Measurements from ENCODE around the gene LRRC17. TPM values are rescaled to one million over a fixed set of nuclear protein-coding genes. Genes with fewer than 3 reads are reported as not detected.

Gene LRRC17
- total and polyA plus RNA-seq, 4 donors = 1.1 to 11.3 (median 1.4) TPM

- no peak for TF ChIP-seq FOXA1 (IDR thresholded peaks at IDR 0.05)
- no peak for TF ChIP-seq HNF4G (IDR thresholded peaks at IDR 0.05)
- TF ChIP-seq REST (IDR thresholded peaks at IDR 0.05) = no peak
- TF ChIP-seq HNF4A (conservative IDR thresholded peaks at IDR 0.05) = no peak
Measured at GRCh38 chr7:102874966-102875365, 37.8 kb upstream of the LRRC17 start (continued).

- Histone ChIP-seq H3K4me3 (ENCODE audit: low read depth in 1 of 3, low read length in 3 of 3) (no peak overlapping the region), H3K9me3 (ENCODE audit: control insufficient read depth in 4 of 4, low read length in 3 of 4) (no peaks in the 10 kb centered on the region), H3K27ac (ENCODE audit: low read depth in 1 of 2, low read length in 2 of 2) (no peak overlapping the region), H3K4me1 (ENCODE audit: control insufficient read depth in 4 of 4, insufficient read depth in 4 of 4, low read length in 3 of 4) (no peaks in the 10 kb centered on the region), H3K27me3 (ENCODE audit: control insufficient read depth in 4 of 4, insufficient read depth in 4 of 4, low read length in 3 of 4) (no peaks in the 10 kb centered on the region), H3K9ac (ENCODE audit: low read depth in 1 of 2, low read length in 2 of 2) (no peak overlapping the region), H3K36me3 (ENCODE audit: control insufficient read depth in 4 of 4, insufficient read depth in 3 of 4, low read depth in 1 of 4, low read length in 3 of 4) (no peaks in the 10 kb centered on the region)
- no peak for TF ChIP-seq YY1 (IDR thresholded peaks at IDR 0.05)
- TF ChIP-seq RAD21 (IDR thresholded peaks at IDR 0.05) = no peak
- no peak for TF ChIP-seq TAF1 (conservative IDR thresholded peaks at IDR 0.05)
- no peak for TF ChIP-seq REST (IDR thresholded peaks at IDR 0.05)
- no peak for TF ChIP-seq GABPA (IDR thresholded peaks at IDR 0.05 in 1 of 2, conservative IDR thresholded peaks at IDR 0.05 in 1 of 2)
- TF ChIP-seq NR2F2 (IDR thresholded peaks at IDR 0.05) = no peak
- no peak for DNase-seq (ENCODE audit: low spot score)
- 95% methylated on average over 3 of the region's 3 CpGs for WGBS
Measured at GRCh38 chr7:102875700-102876295, 37.0 kb upstream of the LRRC17 start.

GRCh38 chr7:102883098-102883860 is 29.5 kb upstream of the LRRC17 start:
- Histone ChIP-seq H3K9me3 (ENCODE audit: control insufficient read depth in 4 of 4, low read length in 3 of 4) (no peaks in the 10 kb centered on the region), H3K27ac (ENCODE audit: low read depth in 1 of 2, low read length in 2 of 2) (no peak overlapping the region), H3K4me1 (ENCODE audit: control insufficient read depth in 4 of 4, insufficient read depth in 4 of 4, low read length in 3 of 4) (no peaks in the 10 kb centered on the region), H3K9ac (ENCODE audit: low read depth in 1 of 2, low read length in 2 of 2) (no peak overlapping the region), H3K4me3 (ENCODE audit: low read depth in 1 of 3, low read length in 3 of 3) (no peak overlapping the region), H3K36me3 (ENCODE audit: control insufficient read depth in 4 of 4, insufficient read depth in 3 of 4, low read depth in 1 of 4, low read length in 3 of 4) (no peaks in the 10 kb centered on the region), H3K27me3 (ENCODE audit: control insufficient read depth in 4 of 4, insufficient read depth in 4 of 4, low read length in 3 of 4) (no peaks in the 10 kb centered on the region)
- no peak for DNase-seq (ENCODE audit: low spot score)
- TF ChIP-seq EGR1 (IDR thresholded peaks at IDR 0.05; ENCODE audit: low read depth in 2 of 2) (no peak), FOXA1 (IDR thresholded peaks at IDR 0.05) (no peak), CTCF (IDR thresholded peaks at IDR 0.05; ENCODE audit: low read depth, low read length, missing input control) (no peak), SP1 (IDR thresholded peaks at IDR 0.05) (no peak), HNF4A (conservative IDR thresholded peaks at IDR 0.05) (no peak), HNF4G (IDR thresholded peaks at IDR 0.05) (no peak), ATF3 (IDR thresholded peaks at IDR 0.05) (no peak), GABPA (IDR thresholded peaks at IDR 0.05 in 1 of 2, conservative IDR thresholded peaks at IDR 0.05 in 1 of 2) (no peak), RXRA (IDR thresholded peaks at IDR 0.05) (no peak), TAF1 (conservative IDR thresholded peaks at IDR 0.05) (no peak)
- 79% methylated on average over 6 of the region's 6 CpGs for WGBS
